SK-N-SH (cell line): ENCODE results near the gene GEN1.

Source experiments
- CHD2 ChIP-seq: fragments of 150-350 bp; IDR thresholded peaks from 2 replicates; pipeline ENCODE4 v1.6.1; 2018; ENCODE audit warnings: low read length; ENCODE audit not compliant: partially characterized antibody
- ELF1 ChIP-seq: IDR thresholded peaks from 2 replicates; pipeline ENCODE4 v1.4.0; 2012
- EZH2phosphoT487 ChIP-seq: fragments of 200-600 bp; sonication (generic); IDR thresholded peaks from 2 replicates; pipeline ENCODE4 v1.6.1; 2017; ENCODE audit warnings: low read depth, mixed run types, mild to moderate bottlenecking, antibody characterized with exemption, moderate library complexity, borderline replicate concordance
- FOXM1 ChIP-seq: IDR thresholded peaks from 2 replicates; pipeline ENCODE4 v1.4.0; 2012; ENCODE audit warnings: low read depth, mild to moderate bottlenecking
- JUND ChIP-seq: IDR thresholded peaks from 2 replicates; pipeline ENCODE4 v1.4.0; 2012
- NFIC ChIP-seq: IDR thresholded peaks from 2 replicates; pipeline ENCODE4 v1.4.0; 2012; ENCODE audit warnings: borderline replicate concordance
- POLR2AphosphoS5 ChIP-seq: IDR thresholded peaks from 2 replicates; pipeline ENCODE4 v1.6.1; 2012; ENCODE audit warnings: low read depth, low read length
- SMC3 ChIP-seq: IDR thresholded peaks from 2 replicates; pipeline ENCODE4 v1.6.1; 2012; ENCODE audit warnings: low read depth, low read length, improper control_type of control experiment
- TF ChIP-seq, protein P1 (sequence below): IDR thresholded peaks from 2 replicates; pipeline ENCODE4 v1.6.1; 2012; ENCODE audit warnings: mild to moderate bottlenecking, low read depth, low read length, moderate library complexity
- TF ChIP-seq, protein P2 (sequence below): fragments of 150-350 bp; IDR thresholded peaks from 2 replicates; pipeline ENCODE4 v1.6.1; 2017; ENCODE audit warnings: antibody characterized with exemption, low read length, low read depth, borderline replicate concordance
- TF ChIP-seq, protein P3 (sequence below): fragments of 200-600 bp; sonication (generic); IDR thresholded peaks from 2 replicates; pipeline ENCODE4 v1.6.1; 2017; ENCODE audit warnings: antibody characterized with exemption, mild to moderate bottlenecking, moderate library complexity
- TF ChIP-seq, protein P4 (sequence below): IDR thresholded peaks from 2 replicates; pipeline ENCODE4 v1.4.0; 2012; ENCODE audit warnings: low read depth, borderline replicate concordance

DNA sequence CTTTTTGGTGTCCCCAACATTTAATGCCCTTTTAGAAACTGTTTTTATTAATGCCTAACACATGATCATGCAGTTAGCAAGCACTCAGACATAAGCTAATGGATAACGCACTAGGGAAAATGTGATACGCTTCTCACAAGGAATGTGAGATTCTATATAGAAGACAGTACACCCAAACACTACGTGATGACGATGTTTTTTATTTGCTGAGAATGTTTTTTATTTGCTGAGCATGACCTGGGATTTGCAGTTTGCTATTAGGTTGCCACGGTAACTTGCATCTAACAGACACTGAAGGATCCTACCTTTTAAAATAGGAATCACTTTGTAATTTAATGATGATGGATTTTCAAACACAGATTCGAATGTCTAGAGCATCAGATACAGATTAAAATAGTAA is 5.2 kb upstream of the GEN1 start:
- TF ChIP-seq, protein P1, sequence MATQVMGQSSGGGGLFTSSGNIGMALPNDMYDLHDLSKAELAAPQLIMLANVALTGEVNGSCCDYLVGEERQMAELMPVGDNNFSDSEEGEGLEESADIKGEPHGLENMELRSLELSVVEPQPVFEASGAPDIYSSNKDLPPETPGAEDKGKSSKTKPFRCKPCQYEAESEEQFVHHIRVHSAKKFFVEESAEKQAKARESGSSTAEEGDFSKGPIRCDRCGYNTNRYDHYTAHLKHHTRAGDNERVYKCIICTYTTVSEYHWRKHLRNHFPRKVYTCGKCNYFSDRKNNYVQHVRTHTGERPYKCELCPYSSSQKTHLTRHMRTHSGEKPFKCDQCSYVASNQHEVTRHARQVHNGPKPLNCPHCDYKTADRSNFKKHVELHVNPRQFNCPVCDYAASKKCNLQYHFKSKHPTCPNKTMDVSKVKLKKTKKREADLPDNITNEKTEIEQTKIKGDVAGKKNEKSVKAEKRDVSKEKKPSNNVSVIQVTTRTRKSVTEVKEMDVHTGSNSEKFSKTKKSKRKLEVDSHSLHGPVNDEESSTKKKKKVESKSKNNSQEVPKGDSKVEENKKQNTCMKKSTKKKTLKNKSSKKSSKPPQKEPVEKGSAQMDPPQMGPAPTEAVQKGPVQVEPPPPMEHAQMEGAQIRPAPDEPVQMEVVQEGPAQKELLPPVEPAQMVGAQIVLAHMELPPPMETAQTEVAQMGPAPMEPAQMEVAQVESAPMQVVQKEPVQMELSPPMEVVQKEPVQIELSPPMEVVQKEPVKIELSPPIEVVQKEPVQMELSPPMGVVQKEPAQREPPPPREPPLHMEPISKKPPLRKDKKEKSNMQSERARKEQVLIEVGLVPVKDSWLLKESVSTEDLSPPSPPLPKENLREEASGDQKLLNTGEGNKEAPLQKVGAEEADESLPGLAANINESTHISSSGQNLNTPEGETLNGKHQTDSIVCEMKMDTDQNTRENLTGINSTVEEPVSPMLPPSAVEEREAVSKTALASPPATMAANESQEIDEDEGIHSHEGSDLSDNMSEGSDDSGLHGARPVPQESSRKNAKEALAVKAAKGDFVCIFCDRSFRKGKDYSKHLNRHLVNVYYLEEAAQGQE: no peak
- TF ChIP-seq, protein P2, sequence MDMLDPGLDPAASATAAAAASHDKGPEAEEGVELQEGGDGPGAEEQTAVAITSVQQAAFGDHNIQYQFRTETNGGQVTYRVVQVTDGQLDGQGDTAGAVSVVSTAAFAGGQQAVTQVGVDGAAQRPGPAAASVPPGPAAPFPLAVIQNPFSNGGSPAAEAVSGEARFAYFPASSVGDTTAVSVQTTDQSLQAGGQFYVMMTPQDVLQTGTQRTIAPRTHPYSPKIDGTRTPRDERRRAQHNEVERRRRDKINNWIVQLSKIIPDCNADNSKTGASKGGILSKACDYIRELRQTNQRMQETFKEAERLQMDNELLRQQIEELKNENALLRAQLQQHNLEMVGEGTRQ: no peak
- TF ChIP-seq CHD2 (no peak), SMC3 (no peak), POLR2AphosphoS5 (no peak), JUND (no peak), ELF1 (no peak), NFIC (no peak), EZH2phosphoT487 (no peak), FOXM1 (no peak)
- TF ChIP-seq, protein P3, sequence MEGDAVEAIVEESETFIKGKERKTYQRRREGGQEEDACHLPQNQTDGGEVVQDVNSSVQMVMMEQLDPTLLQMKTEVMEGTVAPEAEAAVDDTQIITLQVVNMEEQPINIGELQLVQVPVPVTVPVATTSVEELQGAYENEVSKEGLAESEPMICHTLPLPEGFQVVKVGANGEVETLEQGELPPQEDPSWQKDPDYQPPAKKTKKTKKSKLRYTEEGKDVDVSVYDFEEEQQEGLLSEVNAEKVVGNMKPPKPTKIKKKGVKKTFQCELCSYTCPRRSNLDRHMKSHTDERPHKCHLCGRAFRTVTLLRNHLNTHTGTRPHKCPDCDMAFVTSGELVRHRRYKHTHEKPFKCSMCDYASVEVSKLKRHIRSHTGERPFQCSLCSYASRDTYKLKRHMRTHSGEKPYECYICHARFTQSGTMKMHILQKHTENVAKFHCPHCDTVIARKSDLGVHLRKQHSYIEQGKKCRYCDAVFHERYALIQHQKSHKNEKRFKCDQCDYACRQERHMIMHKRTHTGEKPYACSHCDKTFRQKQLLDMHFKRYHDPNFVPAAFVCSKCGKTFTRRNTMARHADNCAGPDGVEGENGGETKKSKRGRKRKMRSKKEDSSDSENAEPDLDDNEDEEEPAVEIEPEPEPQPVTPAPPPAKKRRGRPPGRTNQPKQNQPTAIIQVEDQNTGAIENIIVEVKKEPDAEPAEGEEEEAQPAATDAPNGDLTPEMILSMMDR: no peak
- TF ChIP-seq, protein P4, sequence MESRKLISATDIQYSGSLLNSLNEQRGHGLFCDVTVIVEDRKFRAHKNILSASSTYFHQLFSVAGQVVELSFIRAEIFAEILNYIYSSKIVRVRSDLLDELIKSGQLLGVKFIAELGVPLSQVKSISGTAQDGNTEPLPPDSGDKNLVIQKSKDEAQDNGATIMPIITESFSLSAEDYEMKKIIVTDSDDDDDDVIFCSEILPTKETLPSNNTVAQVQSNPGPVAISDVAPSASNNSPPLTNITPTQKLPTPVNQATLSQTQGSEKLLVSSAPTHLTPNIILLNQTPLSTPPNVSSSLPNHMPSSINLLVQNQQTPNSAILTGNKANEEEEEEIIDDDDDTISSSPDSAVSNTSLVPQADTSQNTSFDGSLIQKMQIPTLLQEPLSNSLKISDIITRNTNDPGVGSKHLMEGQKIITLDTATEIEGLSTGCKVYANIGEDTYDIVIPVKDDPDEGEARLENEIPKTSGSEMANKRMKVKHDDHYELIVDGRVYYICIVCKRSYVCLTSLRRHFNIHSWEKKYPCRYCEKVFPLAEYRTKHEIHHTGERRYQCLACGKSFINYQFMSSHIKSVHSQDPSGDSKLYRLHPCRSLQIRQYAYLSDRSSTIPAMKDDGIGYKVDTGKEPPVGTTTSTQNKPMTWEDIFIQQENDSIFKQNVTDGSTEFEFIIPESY: no peak
